AG20443 (cell line): ENCODE measurements around the gene SPATS1.
A peak's percentile ranks its signal among the peaks of the same experiment; 100 is the strongest.
"Not testable (repeated sequence)": the region's sequence is repeated elsewhere in the genome, so short reads cannot be mapped to it uniquely, and the experiment has no call there.

ENCODE experiments used
- DNase-seq: peaks from one replicate; pipeline ENCODE4 v3.0.0; 2012; ENCODE audit warnings: low spot score, mixed read lengths

The SPATS1 gene

DNA sequence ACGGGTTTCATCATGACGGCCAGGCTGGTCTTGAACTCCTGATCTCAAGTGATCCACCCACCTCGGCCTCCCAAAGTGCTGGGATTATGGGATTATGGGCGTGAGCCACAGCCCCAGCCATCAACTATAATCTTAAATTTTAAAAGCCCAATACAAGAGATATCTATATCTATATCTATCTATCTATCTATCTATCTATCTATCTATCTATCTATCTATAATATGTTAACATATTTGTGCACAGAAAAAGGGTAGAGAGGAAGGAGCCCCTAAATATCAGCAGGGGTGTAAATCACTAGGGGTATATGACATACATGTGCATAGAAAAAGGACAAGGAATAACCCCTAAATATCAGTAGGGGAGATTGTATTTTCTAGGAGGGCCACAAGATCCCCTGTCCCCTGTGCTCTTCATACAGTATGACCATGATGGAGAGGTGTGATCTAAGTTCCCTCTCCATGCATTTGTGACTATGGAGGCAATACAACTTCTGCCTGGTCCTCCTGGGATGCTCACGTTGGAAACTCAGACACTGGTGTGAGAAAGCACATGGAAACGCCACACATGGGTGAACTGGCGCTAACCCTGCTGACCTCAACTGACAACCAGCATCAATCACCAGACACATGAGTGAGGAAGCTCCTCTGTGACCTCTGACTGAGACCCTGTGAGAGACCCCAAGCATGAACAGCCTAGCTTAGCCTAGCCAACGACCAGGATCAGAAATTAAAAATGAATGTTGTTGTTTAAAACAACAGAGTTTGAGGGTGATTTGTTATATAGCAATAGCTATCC is 1.2 kb upstream of the SPATS1 start:
- DNase-seq: no peak

DNA sequence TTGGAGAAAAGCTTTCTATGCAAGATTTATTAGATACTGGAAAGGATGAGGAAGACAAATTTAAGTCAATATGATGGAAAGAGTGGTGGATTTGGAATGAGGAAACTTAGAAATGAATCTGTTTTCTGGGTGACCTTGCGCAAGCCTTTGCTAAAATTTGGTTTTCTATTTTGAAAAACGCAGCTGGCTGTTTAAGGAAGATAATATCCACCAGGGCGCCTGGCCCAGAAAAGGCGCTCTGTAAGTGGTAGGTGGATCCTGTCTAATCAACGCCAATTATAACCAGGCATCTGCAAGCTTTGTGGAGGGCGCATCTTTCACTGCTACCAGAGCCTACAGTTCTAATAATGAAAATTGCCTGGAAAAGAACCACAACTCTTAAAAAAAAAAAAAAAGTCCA is 398 bp upstream of the SPATS1 start:
- DNase-seq: no peak

DNA sequence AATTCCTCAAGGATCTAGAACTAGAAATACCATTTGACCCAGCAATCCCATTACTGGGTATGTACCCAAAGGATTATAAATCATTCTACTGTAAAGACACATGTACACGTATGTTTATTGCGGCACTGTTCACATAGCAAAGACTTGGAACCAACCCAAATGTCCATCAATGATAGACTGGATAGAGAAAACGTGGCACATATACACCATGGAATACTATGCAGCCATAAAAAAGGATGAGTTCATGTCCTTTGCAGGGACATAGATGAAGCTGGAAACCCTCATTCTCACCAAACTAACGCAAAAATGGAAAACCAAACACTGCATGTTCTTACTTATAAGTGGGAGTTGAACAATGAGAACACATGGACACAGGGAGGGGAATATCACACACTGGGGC is 4.4 kb downstream of the SPATS1 start:
- DNase-seq: not testable (repeated sequence)

DNA sequence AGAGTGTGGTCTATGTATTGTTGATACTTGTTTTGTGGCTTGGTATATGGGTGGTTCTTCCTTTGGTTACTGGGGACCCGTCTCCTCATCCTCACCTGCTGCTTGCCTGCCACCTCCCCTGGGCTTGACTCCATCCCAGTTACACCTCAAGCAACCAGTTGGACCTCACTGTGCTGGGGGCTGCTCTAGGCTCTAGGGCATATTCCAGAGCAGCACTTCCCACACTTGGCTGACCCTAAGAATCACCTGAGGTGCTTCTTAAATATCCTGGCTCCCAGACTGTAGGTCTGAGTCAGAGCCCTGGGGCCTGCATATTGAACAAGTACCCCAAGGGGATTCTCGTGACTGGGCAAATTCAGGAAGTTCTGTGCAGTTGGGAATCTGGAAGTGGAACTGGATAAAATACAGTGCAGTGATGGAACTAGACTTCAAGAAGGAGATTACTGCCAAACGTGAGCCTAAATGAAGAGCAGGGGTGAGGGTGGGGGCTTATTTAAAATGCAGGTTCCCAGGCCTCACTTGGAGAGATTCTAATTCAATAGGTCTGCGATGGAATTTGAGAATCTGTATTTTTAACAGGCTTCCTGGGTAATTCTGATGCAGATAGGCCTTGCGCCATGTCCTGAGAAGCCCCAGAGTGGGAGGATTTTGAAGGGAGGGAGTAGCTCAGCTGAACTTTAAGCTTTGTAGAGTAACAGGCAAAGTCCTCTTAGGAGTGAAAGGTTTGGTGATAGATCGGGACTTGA is 7.6 kb downstream of the SPATS1 start:
- DNase-seq: no peak

DNA sequence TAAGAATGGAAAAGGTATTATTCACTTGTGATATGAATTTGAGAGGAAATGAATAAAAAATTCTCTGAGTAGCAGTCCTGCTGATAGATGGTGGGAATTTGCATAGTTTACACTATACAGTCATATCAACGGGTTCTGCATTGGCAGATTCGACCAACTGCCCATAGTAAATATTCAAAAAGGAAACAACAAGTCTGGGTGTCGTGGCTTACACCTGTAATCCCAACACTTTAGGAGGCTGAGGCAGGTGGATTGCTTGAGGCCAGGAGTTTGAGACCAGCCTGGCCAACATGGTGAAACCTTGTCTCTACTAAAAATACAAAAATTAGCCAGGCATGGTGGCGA is 8.2 kb downstream of the SPATS1 start:
- not testable (repeated sequence) for DNase-seq

DNA sequence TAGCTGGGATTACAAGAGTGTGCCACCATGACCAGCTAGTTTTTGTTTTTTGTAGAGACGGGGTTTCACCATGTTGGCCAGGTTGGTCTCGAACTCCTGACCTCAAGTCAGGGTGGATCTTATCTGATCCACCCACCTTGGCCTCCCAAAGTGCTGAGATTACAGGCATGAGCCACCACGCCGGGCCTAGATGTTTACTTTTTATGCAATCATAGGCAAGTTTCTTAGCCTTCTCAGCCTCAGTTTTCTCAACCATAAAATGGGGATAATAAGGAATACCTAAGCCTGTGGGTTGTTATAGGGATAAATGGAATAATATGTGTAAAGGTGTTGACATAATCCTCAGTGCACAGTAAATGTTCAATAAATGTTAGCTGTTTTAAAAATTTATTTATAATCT is 9.8 kb downstream of the SPATS1 start:
- no peak for DNase-seq

DNA sequence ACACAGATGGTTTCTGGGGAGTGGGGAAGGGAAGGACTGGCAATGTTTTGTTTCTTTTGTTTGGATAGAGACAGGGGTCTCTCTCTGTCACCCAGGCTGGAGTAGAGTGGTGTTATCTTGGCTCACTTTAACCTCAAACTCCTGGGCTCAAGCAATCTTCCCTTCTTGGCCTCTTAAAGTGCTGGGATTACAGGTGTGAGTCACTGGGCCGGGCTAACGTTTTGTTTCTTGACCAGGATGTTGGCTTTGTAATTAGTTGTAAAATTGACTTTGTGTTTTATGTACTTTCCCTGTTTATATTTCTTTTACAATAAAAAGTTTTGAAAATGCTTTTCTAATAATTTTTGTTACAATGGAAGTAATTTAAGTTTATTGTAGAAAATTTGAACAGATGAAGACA is 10.9 kb downstream of the SPATS1 start:
- no peak for DNase-seq

DNA sequence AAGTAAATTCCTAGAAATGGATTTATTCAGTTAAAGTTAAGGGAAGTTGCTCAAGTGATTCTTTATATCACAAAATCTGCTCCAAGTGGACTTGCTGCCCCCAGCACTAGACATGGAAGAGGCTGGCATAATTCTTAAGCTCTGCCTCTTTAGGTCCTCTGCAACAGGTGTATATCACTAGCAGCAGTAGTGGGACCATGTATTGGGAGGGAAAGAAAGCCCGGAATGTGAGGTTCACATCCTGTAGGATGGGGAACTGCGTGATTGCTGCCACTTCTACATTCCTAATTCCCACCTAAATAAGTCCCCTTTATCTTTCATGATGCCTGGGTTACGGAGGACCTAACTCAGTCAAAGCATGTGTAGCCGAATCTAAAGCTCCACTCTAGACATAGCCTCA is 13.2 kb downstream of the SPATS1 start:
- DNase-seq: no peak

DNA sequence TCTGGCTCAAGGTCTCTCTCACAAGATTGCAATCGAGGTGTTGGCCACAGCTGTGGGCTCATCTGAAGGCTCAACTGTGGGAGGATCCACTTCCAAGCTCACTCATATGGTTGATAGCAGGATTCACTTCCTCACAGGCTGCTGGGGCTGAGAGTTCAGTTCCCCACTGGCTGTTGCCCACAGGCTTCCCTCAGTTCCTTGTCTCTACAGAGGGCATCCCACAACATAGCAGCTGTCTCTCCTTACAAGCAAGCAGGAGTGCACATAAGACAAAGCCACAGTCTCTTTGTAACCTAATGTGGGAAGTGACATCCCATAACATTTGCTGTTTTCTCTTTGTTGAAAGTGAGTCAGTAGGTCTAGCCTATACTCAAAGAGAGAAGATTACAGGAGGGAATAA is 14.0 kb downstream of the SPATS1 start:
- no peak for DNase-seq

DNA sequence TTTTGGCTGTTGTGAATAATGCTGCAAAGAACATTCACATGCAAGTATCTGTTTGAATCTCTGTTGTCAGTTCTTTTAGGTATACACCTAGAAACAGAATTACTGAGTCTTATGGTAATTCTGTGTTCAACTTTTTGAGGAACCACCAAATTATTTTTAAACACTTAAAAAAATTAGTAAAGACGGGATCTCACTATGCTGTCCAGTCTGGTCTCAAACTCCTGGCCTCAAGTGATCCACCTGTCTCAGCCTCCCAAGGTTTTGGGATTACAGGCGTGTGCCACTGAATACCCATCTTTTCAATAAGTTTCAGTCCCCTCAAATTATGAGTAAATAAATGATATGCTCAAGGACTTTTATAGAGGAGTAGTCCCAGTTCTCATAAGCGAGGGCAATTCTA is 17.5 kb downstream of the SPATS1 start:
- no peak for DNase-seq

DNA sequence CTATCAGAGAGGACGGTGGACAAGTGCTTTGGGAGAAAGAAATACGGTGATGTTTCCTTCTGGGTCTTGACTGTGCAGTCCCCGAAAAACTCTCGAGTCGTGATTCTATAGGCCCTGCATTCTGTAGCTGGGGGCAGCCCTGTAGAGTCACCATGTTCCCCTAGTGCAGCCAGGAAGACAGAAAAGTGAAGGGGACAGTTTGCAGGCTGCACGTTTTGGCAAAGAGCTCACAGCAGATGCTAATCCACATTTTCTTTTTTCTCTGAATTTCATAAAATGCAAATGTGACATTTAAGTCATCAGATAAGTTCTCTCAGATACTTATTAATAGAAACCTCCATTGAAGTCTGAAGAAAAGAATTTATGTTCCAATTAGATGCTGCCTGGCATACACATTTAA is 19.5 kb downstream of the SPATS1 start:
- DNase-seq: no peak

DNA sequence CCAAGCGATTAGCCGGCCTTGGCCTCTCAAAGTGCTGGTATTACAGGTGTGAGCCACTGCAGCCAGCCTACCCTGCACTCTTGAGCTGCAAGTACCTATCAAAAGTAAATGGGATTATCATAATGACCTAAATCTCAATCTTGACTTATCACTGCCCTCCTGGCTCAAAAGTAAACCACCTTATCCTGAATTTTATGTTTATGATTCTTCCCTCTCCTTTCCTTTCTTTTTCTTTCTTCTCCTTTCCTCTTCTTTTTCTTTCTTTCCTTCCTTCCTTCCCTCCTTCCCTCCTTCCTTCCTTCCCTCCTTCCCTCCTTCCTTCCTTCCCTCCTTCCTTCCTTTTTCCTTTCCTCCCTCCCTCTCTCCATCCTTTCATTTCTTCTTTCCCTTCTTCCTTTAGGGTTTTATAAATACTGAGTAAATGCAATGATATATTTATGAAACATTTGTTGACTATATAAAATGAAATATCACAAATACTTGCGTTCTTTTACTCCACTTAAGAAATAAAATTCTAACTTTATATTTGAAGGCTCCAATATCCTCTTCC is 21.0 kb downstream of the SPATS1 start:
- DNase-seq: no peak

DNA sequence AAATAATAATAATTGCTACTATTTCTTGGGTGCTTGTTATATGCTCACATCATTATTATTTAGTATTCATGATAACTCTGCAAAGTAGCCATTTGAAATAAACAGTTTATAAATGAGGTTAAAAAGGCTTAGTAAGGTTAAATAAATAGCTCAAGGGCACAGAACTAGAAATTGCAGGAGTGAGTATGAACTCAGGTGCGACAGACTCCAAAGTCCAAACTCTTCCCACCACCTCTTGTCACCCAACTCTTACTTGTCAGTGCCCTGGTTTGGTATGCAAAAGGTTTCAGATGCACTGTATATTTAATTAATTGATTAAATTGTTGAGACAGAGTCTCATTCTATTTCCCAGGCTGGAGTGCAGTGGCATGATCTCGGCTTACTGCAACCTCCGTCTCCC is 24.3 kb downstream of the SPATS1 start:
- no peak for DNase-seq

DNA sequence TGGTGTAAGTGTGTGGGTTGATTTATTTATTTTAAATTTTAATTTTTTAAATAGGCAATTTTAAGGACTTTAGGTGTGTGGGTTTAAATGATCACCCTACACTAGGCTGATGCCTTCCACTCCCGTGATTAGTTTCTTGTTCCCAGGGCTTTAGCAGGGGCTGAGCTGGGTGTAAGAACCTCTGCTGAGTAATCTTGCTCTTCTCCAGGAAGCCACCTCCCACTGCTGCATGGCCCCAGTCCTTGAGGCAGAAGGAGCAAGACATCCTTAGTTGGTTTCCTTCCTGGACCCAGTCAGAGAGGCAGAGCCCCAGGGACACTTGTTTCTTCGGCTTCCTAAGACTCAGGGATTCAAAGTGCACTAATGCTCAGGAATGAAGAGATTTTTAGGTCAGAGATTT is 25.2 kb downstream of the SPATS1 start:
- DNase-seq: peak; percentile 13

DNA sequence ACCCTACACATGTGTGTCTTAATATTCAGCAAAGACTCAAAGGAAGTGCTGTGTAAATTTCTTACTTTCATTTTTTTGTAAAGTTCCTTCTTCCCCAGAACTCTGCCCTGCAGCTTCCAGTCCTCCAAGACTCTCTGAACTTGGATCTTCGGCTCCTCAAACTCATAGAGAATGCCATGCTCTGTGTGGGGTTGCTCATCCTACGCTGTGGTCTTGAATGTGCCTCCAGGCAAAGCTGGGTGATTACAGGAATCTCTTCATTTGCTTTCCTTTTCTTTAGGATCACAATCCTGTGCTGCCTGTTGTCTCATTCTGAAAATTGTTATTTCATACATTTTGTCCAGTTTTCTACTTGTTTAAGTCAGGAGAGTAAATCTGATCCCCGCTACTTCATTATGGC is 30.6 kb downstream of the SPATS1 start:
- no peak for DNase-seq

DNA sequence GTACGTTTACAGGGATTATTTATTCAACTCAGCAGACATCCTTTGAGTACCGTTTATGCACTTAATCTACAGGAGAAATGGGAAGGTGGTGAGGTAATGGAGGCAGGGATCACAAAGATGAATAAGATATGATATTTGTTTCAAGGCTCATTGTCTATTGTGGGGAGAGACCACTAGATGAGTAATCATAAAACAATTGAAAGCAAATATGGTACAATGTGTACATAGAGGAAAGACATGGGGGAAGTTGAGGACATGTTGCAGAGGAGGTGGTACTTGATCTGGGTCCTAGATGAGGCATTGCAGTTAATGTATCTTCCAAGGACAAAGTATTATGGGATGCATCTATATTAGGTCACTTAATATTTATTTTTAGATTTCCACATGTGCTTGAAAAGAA is 31.3 kb downstream of the SPATS1 start:
- no peak for DNase-seq

DNA sequence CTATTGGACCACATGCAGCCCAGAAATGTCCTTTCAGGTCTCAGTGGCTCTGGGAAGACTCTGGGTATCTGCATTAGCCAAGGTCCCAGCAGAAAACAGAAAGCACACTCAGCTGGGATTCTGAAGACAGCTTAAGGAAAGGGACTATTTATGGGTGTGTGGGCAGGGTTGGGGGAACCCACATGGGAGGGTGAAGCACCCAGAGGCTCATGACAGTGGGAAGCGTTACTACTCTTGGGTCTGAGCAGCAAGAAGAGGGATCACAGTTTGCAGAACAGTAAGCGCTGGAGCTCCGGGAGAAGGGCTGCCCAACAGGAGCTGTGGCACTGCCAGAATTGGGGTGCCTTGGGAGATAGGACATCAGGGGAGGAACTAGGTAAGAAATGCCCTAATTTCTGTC is 32.6 kb downstream of the SPATS1 start:
- DNase-seq: no peak

DNA sequence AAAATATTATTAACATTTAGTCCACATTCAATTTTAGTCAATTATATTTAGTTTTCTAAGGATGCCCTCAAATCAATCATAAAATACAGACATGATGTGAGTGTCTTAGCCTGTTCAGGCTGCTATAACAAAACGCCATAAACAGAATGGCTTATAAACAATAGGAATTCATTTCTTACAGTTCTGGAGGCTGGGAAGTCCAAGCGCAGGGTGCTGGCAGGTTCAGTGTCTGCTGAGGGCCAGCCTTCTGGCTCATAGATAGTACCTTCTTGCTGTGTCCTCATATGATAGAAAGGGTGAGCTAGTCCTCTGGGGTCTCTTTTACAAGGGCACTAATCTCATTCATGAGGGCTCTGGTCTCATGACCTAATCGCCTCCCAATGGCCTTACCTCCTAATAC is 35.0 kb downstream of the SPATS1 start:
- no peak for DNase-seq

DNA sequence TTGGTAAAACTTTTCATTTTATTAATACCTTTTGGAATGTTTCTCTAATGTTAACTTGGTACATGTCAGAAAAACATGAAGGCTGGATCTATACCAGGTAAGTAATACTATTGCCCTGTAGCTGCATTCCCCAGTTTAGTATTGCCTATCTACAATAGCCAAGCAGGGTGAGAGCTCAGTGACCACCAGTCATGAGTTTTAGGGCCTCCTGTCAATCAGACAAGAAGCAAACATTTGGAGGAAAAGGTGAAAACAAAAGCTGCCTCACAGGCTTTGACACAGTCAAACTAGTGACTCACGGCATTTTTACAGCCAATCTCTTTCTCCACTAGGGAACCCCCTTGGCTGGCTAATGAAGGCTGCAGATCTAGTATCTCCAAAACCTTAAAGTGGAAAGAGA is 35.5 kb downstream of the SPATS1 start:
- DNase-seq: no peak

DNA sequence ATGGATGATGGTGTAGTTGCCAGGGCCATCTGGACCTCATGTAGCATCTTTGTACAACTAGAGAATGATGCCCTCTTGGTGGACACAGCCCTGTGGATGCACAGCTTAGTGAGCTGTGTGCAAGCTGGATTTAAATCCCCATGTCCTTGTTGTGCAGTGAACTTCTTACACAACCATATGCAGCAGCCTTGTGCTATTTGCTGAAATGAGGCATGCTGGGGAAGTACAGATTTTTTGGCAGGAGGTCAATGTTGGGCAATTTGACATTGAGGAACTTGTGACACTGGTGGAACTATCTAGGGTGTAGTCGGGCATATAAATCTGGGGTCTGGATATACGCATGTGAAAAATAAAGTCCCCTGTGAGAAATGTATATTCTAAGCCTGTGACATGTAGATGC is 39.3 kb downstream of the SPATS1 start:
- DNase-seq: no peak

DNA sequence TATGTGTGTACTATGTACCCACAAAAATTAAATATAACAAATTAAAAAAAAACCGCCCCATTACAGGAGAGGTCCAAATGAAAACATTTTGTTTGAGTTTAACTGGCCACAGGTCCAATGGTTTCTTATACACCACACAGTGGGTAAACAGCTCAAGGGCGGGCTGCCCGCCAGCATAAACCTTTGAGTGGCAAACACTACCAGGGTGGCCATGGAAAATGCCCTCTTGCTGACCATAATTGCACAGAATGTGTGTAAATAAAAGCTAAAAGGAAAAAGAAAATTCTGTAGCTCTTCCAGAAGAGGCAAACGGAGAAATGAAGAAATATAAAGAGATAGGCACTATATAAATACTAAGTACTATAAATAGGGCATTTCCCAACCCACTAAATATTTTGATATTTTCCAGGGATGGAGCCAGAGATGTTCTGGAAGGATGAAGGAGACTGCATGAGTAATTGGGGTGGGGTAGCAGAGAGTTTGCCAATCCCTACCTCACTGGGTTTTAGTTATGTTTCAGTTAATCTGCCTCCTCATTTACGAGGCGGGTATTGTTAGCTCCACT is 44.0 kb downstream of the SPATS1 start:
- peak; percentile 80 for DNase-seq

DNA sequence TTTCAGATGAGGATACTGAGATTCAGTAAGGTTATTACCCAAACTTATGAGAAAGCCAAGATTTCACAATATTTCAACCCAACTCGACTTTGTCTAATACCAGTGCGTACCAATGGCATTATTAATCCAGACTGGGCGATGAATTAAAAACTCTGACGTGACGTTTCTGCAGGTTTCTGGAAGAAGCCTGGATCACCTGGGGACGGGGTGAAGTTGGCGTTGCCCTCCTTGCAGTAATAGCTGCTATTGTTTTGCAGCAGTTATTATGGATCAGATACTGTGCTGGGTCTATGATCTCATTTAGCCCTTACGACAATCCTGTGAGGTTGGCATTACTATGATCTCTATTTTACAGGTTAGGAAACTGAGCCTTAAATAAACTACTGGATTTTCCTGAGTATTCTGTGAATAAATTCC is 44.5 kb downstream of the SPATS1 start:
- no peak for DNase-seq
